GM12892 (cell line): ENCODE results near the gene SLC43A3.

Experiments
- POLR2A ChIP-seq: IDR thresholded peaks from 2 replicates; pipeline ENCODE4 v1.6.1; 2011; ENCODE audit warnings: low read depth, low read length, control low read depth
- POLR2AphosphoS5 ChIP-seq: IDR thresholded peaks from 2 replicates; pipeline ENCODE4 v1.6.1; 2011; ENCODE audit warnings: low read depth, low read length, control low read depth
- TAF1 ChIP-seq: IDR thresholded peaks from 2 replicates; pipeline ENCODE4 v1.6.1; 2011; ENCODE audit warnings: low read depth, mild to moderate bottlenecking, control low read depth, low read length, borderline replicate concordance

DNA sequence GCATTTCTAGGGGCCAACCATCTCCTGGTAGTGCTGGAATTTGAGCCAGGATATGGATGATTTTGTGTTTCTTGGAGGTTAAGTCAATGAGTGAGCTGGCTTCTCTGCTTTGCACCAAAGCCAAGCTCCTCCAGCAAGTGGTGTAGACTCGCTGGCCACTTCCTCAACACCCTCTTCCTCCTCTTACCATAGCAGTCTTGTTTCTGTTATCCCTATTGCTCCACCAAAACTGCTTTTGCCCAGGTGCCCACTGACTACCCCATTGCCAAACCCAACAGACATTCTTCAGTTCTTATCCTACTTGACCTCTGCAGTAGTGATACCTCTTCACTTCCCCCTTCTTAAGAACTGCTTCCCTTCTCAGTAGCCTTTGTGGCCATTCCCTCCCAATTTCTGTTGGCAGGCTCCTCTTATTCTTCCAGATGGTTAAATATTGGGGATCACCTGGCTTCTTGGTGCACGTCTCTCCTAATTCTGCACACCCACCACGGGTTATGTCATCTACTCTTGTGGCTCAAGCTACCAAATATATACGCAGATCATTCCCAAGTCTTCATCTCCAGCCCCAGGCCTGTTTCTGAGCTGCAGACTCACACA is 29.4 kb downstream of the SLC43A3 start:
- TF ChIP-seq POLR2A, result no peak
- TF ChIP-seq POLR2AphosphoS5, result no peak
- TF ChIP-seq TAF1, result no peak
